PC-9 (cell line): ENCODE results near the gene SELENBP1. TPM values are rescaled to one million over a fixed set of nuclear protein-coding genes. Genes with fewer than 3 reads are reported as not detected.

Source experiments
- BruUV-seq: library from RNA; stranded (reverse); fragments of 400-500 nt; replicated peaks from 2 replicates; lab custom pipeline; 2021; lab: Mats Ljungman, UMichigan
- CTCF ChIA-PET: fragments of 300-600 bp; sonication (Branson Sonifier 250); formaldehyde crosslinking; loops from one replicate; lab custom pipeline; 2022; ENCODE audit warnings: antibody characterized with exemption; lab: Charles Lee
- POLR2A ChIA-PET: fragments of 300-600 bp; sonication (Branson Sonifier 250); formaldehyde crosslinking; loops from one replicate; lab custom pipeline; 2022; ENCODE audit warnings: antibody characterized with exemption; ENCODE audit not compliant: unreplicated experiment; lab: Charles Lee
- DNase-seq, 2 experiments: peaks; one replicate each; pipeline versions ENCODE4 v3.0.0 to v3.0.0-alpha.2; 2015 to 2022; ENCODE audit warnings: mixed read lengths in 1 of 2
- H2AFZ ChIP-seq: fragments of 200-600 bp; sonication (generic); 2 replicates; pipeline ENCODE4 v1.8.1; 2017; ENCODE audit warnings: antibody characterized with exemption
- H3F3A ChIP-seq: fragments of 200-600 bp; sonication (generic); 2 replicates; pipeline ENCODE4 v1.8.1; 2017; ENCODE audit warnings: antibody characterized with exemption, mild to moderate bottlenecking, low read depth; ENCODE audit not compliant: insufficient read depth
- H3K27ac ChIP-seq: fragments of 200-600 bp; sonication (generic); 2 replicates; pipeline ENCODE4 v1.6.1; 2016; ENCODE audit warnings: mixed run types
- H3K27me3 ChIP-seq: fragments of 200-600 bp; sonication (generic); 2 replicates; pipeline ENCODE4 v1.6.1; 2016; ENCODE audit warnings: low read depth, mixed run types; ENCODE audit not compliant: insufficient read depth
- H3K36me3 ChIP-seq: fragments of 200-600 bp; sonication (generic); 2 replicates; pipeline ENCODE4 v1.6.1; 2016; ENCODE audit warnings: low read depth, mixed run types
- H3K4me1 ChIP-seq: fragments of 200-600 bp; sonication (generic); replicated peaks from 2 replicates; pipeline ENCODE4 v1.6.1; 2016; ENCODE audit warnings: mixed run types; ENCODE audit not compliant: insufficient read depth
- H3K4me2 ChIP-seq: fragments of 200-600 bp; sonication (generic); 2 replicates; pipeline ENCODE4 v1.6.1; 2017; ENCODE audit warnings: mixed run types
- H3K4me3 ChIP-seq: fragments of 200-600 bp; sonication (generic); 2 replicates; pipeline ENCODE4 v1.6.1; 2016; ENCODE audit warnings: mixed run types
- H3K79me2 ChIP-seq: fragments of 200-600 bp; sonication (generic); 2 replicates; pipeline ENCODE4 v1.6.1; 2017; ENCODE audit warnings: low read depth, mixed run types
- H3K9me2 ChIP-seq: fragments of 200-600 bp; sonication (generic); 2 replicates; pipeline ENCODE4 v1.8.1; 2017; ENCODE audit warnings: mild to moderate bottlenecking; ENCODE audit not compliant: insufficient read depth
- H3K9me3 ChIP-seq: fragments of 200-600 bp; sonication (generic); 2 replicates; pipeline ENCODE4 v1.8.1; 2016; ENCODE audit warnings: low read depth; ENCODE audit not compliant: insufficient read depth
- H4K20me1 ChIP-seq: fragments of 200-600 bp; sonication (generic); 2 replicates; pipeline ENCODE4 v1.8.1; 2017; ENCODE audit not compliant: insufficient read depth
- CTCF ChIP-seq: fragments of 200-600 bp; sonication (generic); conservative IDR thresholded peaks from 2 replicates; pipeline ENCODE4 v1.6.1; 2017; ENCODE audit warnings: mixed run types, antibody characterized with exemption, mild to moderate bottlenecking, moderate library complexity
- EZH2 ChIP-seq: fragments of 200-600 bp; sonication (generic); IDR thresholded peaks from 2 replicates; pipeline ENCODE4 v1.8.0; 2017; ENCODE audit warnings: antibody characterized with exemption, low read depth
- intact Hi-C: fragments of 100-400 bp; cut with micrococcal nuclease; formaldehyde crosslinking; loops from one replicate; pipeline ENCODE4 v1.10.0; 2022; ENCODE audit not compliant: unreplicated experiment
- total RNA-seq: library from RNA; stranded (reverse); gene quantifications from 2 replicates; pipeline ENCODE4 v1.2.3, GENCODE V29; 2021

Gene SELENBP1
- total RNA-seq, 1 experiment from 2014 or later: 11.3 TPM

GRCh38 chr1:151403612-151404011 is 31.1 kb upstream of the SELENBP1 start:
- H3K36me3 ChIP-seq: peaks cover 32% of the 10 kb centered on the region
- BruUV-seq: no TSS peak
- ChIA-PET CTCF (interaction anchor here (0.6 kb wide), 1 partner anchor 156 kb away, joined by 3 read pairs; no protein-coding TSS in a partner anchor), POLR2A (no interaction called here)
- intact Hi-C loops: no loop called here
- no peak overlapping the region for H3K4me2 ChIP-seq
- H3K9me2 ChIP-seq: no peaks in the 10 kb centered on the region
- no peak for DNase-seq
- H3K9me3 ChIP-seq: no peaks in the 10 kb centered on the region
- TF ChIP-seq EZH2 (no peak), CTCF (no peak)
- H3K4me3 ChIP-seq: no peak overlapping the region
- H3K27ac ChIP-seq: no peak overlapping the region
- no peaks in the 10 kb centered on the region for H3K27me3 ChIP-seq
- no peaks in the 10 kb centered on the region for H4K20me1 ChIP-seq
- H2AFZ ChIP-seq: no peak overlapping the region
- peaks cover 23% of the 10 kb centered on the region for H3K79me2 ChIP-seq
- H3F3A ChIP-seq: peaks cover 34% of the 10 kb centered on the region
- peaks cover 12% of the 10 kb centered on the region for H3K4me1 ChIP-seq

- no peak overlapping the region for H2AFZ ChIP-seq
- ChIA-PET POLR2A (interaction anchor here (0.7 kb wide), 1 partner anchor 570 kb away, joined by 5 read pairs; no protein-coding TSS in a partner anchor), CTCF (no interaction called here)
- no peaks in the 10 kb centered on the region for H3K9me3 ChIP-seq
- H3K36me3 ChIP-seq: peaks cover 32% of the 10 kb centered on the region
- BruUV-seq: no TSS peak
- no peak overlapping the region for H3K4me3 ChIP-seq
- peaks cover 42% of the 10 kb centered on the region for H3F3A ChIP-seq
- H3K4me1 ChIP-seq: peaks cover 12% of the 10 kb centered on the region
- H3K27ac ChIP-seq: no peak overlapping the region
- H3K4me2 ChIP-seq: no peak overlapping the region
- H3K9me2 ChIP-seq: no peaks in the 10 kb centered on the region
- no peaks in the 10 kb centered on the region for H3K27me3 ChIP-seq
- H4K20me1 ChIP-seq: no peaks in the 10 kb centered on the region
- intact Hi-C loops: no loop called here
- DNase-seq: no peak
- peaks cover 23% of the 10 kb centered on the region for H3K79me2 ChIP-seq
- TF ChIP-seq EZH2 (no peak), CTCF (no peak)
These were observed 30.3 kb upstream of the SELENBP1 start for GRCh38 chr1:151402764-151403163.

- TF ChIP-seq EZH2 (no peak), CTCF (no peak)
- BruUV-seq: no TSS peak
- peaks cover 28% of the 10 kb centered on the region for H3K36me3 ChIP-seq
- no peak for DNase-seq
- H3F3A ChIP-seq: peaks cover 42% of the 10 kb centered on the region
- CTCF ChIA-PET: no interaction called here
- intact Hi-C loops: no loop called here
- no peaks in the 10 kb centered on the region for H3K9me2 ChIP-seq
- no peak overlapping the region for H3K27ac ChIP-seq
- peaks cover 23% of the 10 kb centered on the region for H3K79me2 ChIP-seq
- no peaks in the 10 kb centered on the region for H3K27me3 ChIP-seq
- POLR2A ChIA-PET: interaction anchor here (0.7 kb wide), 1 partner anchor 101 kb away, joined by 6 read pairs; no protein-coding TSS in a partner anchor
- H3K4me1 ChIP-seq: peaks cover 12% of the 10 kb centered on the region
- no peak overlapping the region for H2AFZ ChIP-seq
- H4K20me1 ChIP-seq: no peaks in the 10 kb centered on the region
- no peak overlapping the region for H3K4me2 ChIP-seq
- no peak overlapping the region for H3K4me3 ChIP-seq
- no peaks in the 10 kb centered on the region for H3K9me3 ChIP-seq
These were observed 29.4 kb upstream of the SELENBP1 start for GRCh38 chr1:151401860-151402259.
